Breast epithelium (tissue), 4 donors: ENCODE results near the gene ACTR2. TPM values are rescaled to one million over a fixed set of nuclear protein-coding genes. Genes with fewer than 3 reads are reported as not detected.

ENCODE experiments used
- DNase-seq, 2 donors: peaks; one replicate each; pipeline ENCODE4 v3.0.0-alpha.2; 2019; ENCODE audit warnings: low spot score in 2 of 2
- H3K27ac ChIP-seq, 2 donors: fragments of 200-600 bp; sonication (generic) in 1 of 2; one replicate each; pipeline ENCODE4 v1.5.1; 2016 to 2019; ENCODE audit warnings: mild to moderate bottlenecking in 1 of 2
- H3K27me3 ChIP-seq, 2 donors: fragments of 200-600 bp; sonication (generic) in 1 of 2; one replicate each; pipeline versions ENCODE4 v1.5.1 to v1.6.0; 2017 to 2019; ENCODE audit warnings: control low read depth in 1 of 2, mild to moderate bottlenecking in 1 of 2
- H3K36me3 ChIP-seq: fragments of 200-600 bp; one replicate; pipeline ENCODE4 v1.5.1; 2019
- H3K4me1 ChIP-seq, 2 donors: fragments of 200-600 bp; sonication (generic); one replicate each; pipeline ENCODE4 v1.5.1; 2016 to 2019; ENCODE audit warnings: control low read depth in 1 of 2
- H3K4me3 ChIP-seq, 3 donors: fragments of 200-600 bp; sonication (generic); 1 replicate in 2 of 3; 2 replicates in 1 of 3; pipeline ENCODE4 v1.5.1; 2016 to 2019; ENCODE audit warnings: mild to moderate bottlenecking in 3 of 3, moderate library complexity in 2 of 3
- H3K9me3 ChIP-seq, 2 donors: fragments of 200-600 bp; sonication (generic) in 1 of 2; one replicate each; pipeline ENCODE4 v1.5.1; 2016 to 2019; ENCODE audit warnings: control low read depth in 1 of 2
- CTCF ChIP-seq, 3 donors: fragments of 450-650 bp; IDR thresholded peaks; one replicate each; pipeline ENCODE4 v1.5.1; 2016 to 2017; ENCODE audit warnings: antibody characterized with exemption in 3 of 3, mild to moderate bottlenecking in 3 of 3, moderate library complexity in 3 of 3
- POLR2A ChIP-seq: fragments of 450-650 bp; IDR thresholded peaks from one replicate; pipeline ENCODE4 v1.6.1; 2016; ENCODE audit warnings: antibody characterized with exemption, mild to moderate bottlenecking, moderate library complexity
- POLR2AphosphoS5 ChIP-seq, 3 donors: sonication (generic); formaldehyde crosslinking; IDR thresholded peaks; one replicate each; pipeline ENCODE4 v1.6.1; 2017; ENCODE audit warnings: antibody characterized with exemption in 3 of 3
- intact Hi-C: fragments of 100-400 bp; cut with DNase I; formaldehyde crosslinking; loops from one replicate; pipeline ENCODE4 v1.15.1; 2023; ENCODE audit warnings: low total_unique reads
- total RNA-seq, 3 donors: library from RNA; depleted of rRNA; stranded (reverse); fragments of >200 nt; gene quantifications; one replicate each; pipeline ENCODE4 v1.1.0, GENCODE V29; 2016

The ACTR2 gene
- total RNA-seq, 3 donors from 2014 or later: 74.7 to 98.4 (median 75.1) TPM

- Histone ChIP-seq H3K27me3 (no peaks in the 10 kb centered on the region), H3K9me3 (no peaks in the 10 kb centered on the region), H3K36me3 (no peaks in the 10 kb centered on the region), H3K27ac (no peak overlapping the region), H3K4me3 (no peak overlapping the region), H3K4me1 (peaks cover 0 to 9% of the 10 kb centered on the region in 2 donors)
- TF ChIP-seq POLR2AphosphoS5 (IDR thresholded peaks at IDR 0.05) (no peak), CTCF (IDR thresholded peaks at IDR 0.05) (no peak), POLR2A (no peak)
- intact Hi-C loops: no loop called here
- DNase-seq: no peak
Observed at GRCh38 chr2:65279756-65280155, 52.1 kb downstream of the ACTR2 start.

DNA sequence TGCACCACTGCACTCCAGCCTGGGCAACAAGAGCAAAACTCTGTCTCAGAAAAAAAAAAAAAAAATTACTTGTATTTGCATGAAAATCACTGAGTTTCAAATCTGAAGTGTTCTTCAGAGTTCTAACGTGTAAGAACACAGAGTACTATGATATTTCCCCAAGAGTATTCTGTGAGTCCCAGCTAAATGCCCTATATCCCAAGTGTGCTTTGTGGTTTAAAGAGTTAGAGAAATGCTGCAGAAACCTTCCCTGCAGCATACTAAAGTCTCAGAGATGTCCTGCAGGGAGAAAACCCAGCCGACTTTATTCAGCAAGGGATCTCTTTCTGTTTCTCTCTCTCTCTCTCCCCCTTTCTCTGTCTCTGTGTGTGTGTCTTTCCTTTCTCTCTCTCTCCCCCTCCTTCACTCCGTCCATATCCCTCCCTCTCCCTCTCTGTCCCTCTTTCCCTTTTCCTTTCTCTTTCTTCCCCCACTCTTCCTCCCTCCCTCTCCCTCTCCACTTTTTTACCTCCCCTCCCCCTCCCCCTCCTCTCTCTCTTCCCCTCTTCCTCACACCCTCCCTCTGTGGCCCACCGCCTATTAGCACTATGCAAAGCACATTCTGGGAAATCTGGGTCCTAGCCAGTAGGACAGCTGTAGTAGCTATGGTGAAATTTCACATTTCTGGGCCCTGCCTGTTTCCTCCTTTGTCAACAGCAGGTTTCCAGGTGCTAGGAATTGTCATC lies 54.2 kb downstream of the ACTR2 start:
- H3K4me3 ChIP-seq: peak overlapping the region in 1 of 3 donors; percentile 19
- H3K27ac ChIP-seq: no peak overlapping the region
- DNase-seq: no peak
- no peaks in the 10 kb centered on the region for H3K4me1 ChIP-seq
- no peaks in the 10 kb centered on the region for H3K36me3 ChIP-seq
- H3K9me3 ChIP-seq: no peaks in the 10 kb centered on the region
- no peaks in the 10 kb centered on the region for H3K27me3 ChIP-seq
- TF ChIP-seq CTCF (IDR thresholded peaks at IDR 0.05): no peak
- no peak for TF ChIP-seq POLR2A
- TF ChIP-seq POLR2AphosphoS5 (IDR thresholded peaks at IDR 0.05): no peak
- intact Hi-C loops: no loop called here

- Histone ChIP-seq H3K4me1 (no peaks in the 10 kb centered on the region), H3K36me3 (no peaks in the 10 kb centered on the region), H3K4me3 (no peak overlapping the region), H3K9me3 (no peaks in the 10 kb centered on the region), H3K27me3 (no peaks in the 10 kb centered on the region), H3K27ac (no peak overlapping the region)
- no peak for TF ChIP-seq CTCF (IDR thresholded peaks at IDR 0.05)
- TF ChIP-seq POLR2AphosphoS5 (IDR thresholded peaks at IDR 0.05): no peak
- no peak for TF ChIP-seq POLR2A
- DNase-seq: no peak
- intact Hi-C loops: no loop called here
Observed at GRCh38 chr2:65282477-65283053, 54.9 kb downstream of the ACTR2 start.

DNA sequence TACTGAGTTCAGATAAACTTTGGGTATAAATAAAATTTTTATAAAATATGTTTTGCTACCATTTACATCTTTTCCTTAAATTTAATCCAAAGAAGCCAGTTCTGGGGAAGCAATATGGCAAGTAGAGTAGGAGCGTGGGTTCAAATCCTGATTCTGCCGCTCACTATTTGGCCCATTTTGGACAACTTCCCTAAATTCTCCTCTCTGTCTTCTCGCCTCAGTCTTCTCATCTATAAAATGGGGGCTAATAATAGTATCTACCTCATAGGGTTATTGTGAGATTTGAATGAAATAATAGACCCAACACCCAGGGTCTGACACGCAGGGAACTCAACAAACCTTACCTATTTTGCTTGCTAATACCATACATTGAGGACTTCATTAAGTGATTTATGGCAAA lies 59.7 kb downstream of the ACTR2 start:
- no peaks in the 10 kb centered on the region for H3K9me3 ChIP-seq
- H3K4me3 ChIP-seq: no peak overlapping the region
- H3K4me1 ChIP-seq: no peaks in the 10 kb centered on the region
- TF ChIP-seq POLR2AphosphoS5 (IDR thresholded peaks at IDR 0.05): no peak
- TF ChIP-seq CTCF (IDR thresholded peaks at IDR 0.05): no peak
- TF ChIP-seq POLR2A: no peak
- DNase-seq: no peak
- H3K27me3 ChIP-seq: no peaks in the 10 kb centered on the region
- intact Hi-C loops: no loop called here
- no peaks in the 10 kb centered on the region for H3K36me3 ChIP-seq
- H3K27ac ChIP-seq: no peak overlapping the region
